Measurements from ENCODE around the gene HELLS. TPM values are rescaled to one million over a fixed set of nuclear protein-coding genes. Genes with fewer than 3 reads are reported as not detected.
"Not testable (repeated sequence)": the region's sequence is repeated elsewhere in the genome, so short reads cannot be mapped to it uniquely, and the experiment has no call there.

HELLS gene
- total RNA-seq, 1 donor from 2014 or later: 27.3 TPM

GRCh38 chr10:94546901-94547185 is 1.3 kb downstream of the HELLS start:
- Mint-ChIP-seq H3K36me3 (ENCODE audit: low read depth) (peaks cover 12% of the 10 kb centered on the region), H3K27me3 (peaks cover 2% of the 10 kb centered on the region), H3K27ac (no peak overlapping the region), H3K9me3 (no peaks in the 10 kb centered on the region), H3K4me3 (peak overlapping the region; percentile 99), H3K4me1 (peaks cover 23% of the 10 kb centered on the region)
- POLR2A ChIA-PET: no interaction called here
- intact Hi-C loops (cut with micrococcal nuclease): loop anchor here (2.0 to 10.0 kb wide), 2 partner anchors 844 to 1052 kb away; partner anchors contain the start of genes CEP55 and FRA10AC1
- DNase-seq: no peak
- ATAC-seq (ENCODE audit: low read depth): no peak
- CTCF ChIA-PET: no interaction called here
- no peak for TF ChIP-seq CTCF (IDR thresholded peaks at IDR 0.05)

- CTCF ChIA-PET: no interaction called here
These were observed 3.6 kb downstream of the HELLS start for GRCh38 chr10:94549221-94549620.

GRCh38 chr10:94567714-94568307 is 22.2 kb downstream of the HELLS start:
- CTCF ChIA-PET; H3K9me3 Mint-ChIP-seq; H3K4me1 Mint-ChIP-seq; ATAC-seq (ENCODE audit: low read depth); H3K4me3 Mint-ChIP-seq; DNase-seq; H3K27me3 Mint-ChIP-seq; H3K27ac Mint-ChIP-seq; intact Hi-C loops (cut with micrococcal nuclease): not testable (repeated sequence)
- POLR2A ChIA-PET: interaction anchor here (0.6 kb wide), 1 partner anchor 26 kb away, joined by 3 read pairs; no protein-coding TSS in a partner anchor
- H3K36me3 Mint-ChIP-seq (ENCODE audit: low read depth): peaks cover 33% of the 10 kb centered on the region

More at GRCh38 chr10:94549221-94549620, 3.6 kb downstream of the HELLS start:
- no peak overlapping the region for H3K27ac Mint-ChIP-seq
- H3K36me3 Mint-ChIP-seq (ENCODE audit: low read depth): peaks cover 12% of the 10 kb centered on the region
- DNase-seq: no peak
- POLR2A ChIA-PET: no interaction called here
- H3K27me3 Mint-ChIP-seq: no peaks in the 10 kb centered on the region
- H3K4me1 Mint-ChIP-seq: peaks cover 23% of the 10 kb centered on the region
- intact Hi-C loops (cut with micrococcal nuclease): loop anchor here (10.0 kb wide), 1 partner anchor 1054 kb away; the partner anchor contains the start of gene CEP55
- ATAC-seq (ENCODE audit: low read depth): no peak
- H3K9me3 Mint-ChIP-seq: no peaks in the 10 kb centered on the region
- no peak overlapping the region for H3K4me3 Mint-ChIP-seq
- TF ChIP-seq CTCF (IDR thresholded peaks at IDR 0.05): no peak

- peaks cover 29% of the 10 kb centered on the region for H3K36me3 Mint-ChIP-seq (ENCODE audit: low read depth)
- no peaks in the 10 kb centered on the region for H3K4me1 Mint-ChIP-seq
- H3K27ac Mint-ChIP-seq: no peak overlapping the region
- no peak for DNase-seq
- no peak overlapping the region for H3K4me3 Mint-ChIP-seq
- ATAC-seq (ENCODE audit: low read depth): no peak
- intact Hi-C loops (cut with micrococcal nuclease): no loop called here
- no peaks in the 10 kb centered on the region for H3K9me3 Mint-ChIP-seq
- ChIA-PET POLR2A (no interaction called here), CTCF (no interaction called here)
- TF ChIP-seq CTCF (IDR thresholded peaks at IDR 0.05): no peak
- H3K27me3 Mint-ChIP-seq: no peaks in the 10 kb centered on the region
These were observed 25.5 kb downstream of the HELLS start for GRCh38 chr10:94571081-94571480.

- POLR2A ChIA-PET: no interaction called here
- no peak for TF ChIP-seq CTCF (IDR thresholded peaks at IDR 0.05)
- CTCF ChIA-PET: no interaction called here
- Mint-ChIP-seq H3K27me3 (no peaks in the 10 kb centered on the region), H3K4me1 (no peaks in the 10 kb centered on the region), H3K27ac (no peak overlapping the region), H3K36me3 (ENCODE audit: low read depth) (peaks cover 26% of the 10 kb centered on the region), H3K4me3 (no peak overlapping the region), H3K9me3 (no peaks in the 10 kb centered on the region)
- ATAC-seq (ENCODE audit: low read depth) (no peak), DNase-seq (no peak)
- intact Hi-C loops (cut with micrococcal nuclease): no loop called here
These were observed 25.9 kb downstream of the HELLS start for GRCh38 chr10:94571528-94571927.

- Mint-ChIP-seq H3K27ac (no peak overlapping the region), H3K27me3 (no peaks in the 10 kb centered on the region), H3K4me1 (no peaks in the 10 kb centered on the region), H3K9me3 (no peaks in the 10 kb centered on the region), H3K36me3 (ENCODE audit: low read depth) (peaks cover 9% of the 10 kb centered on the region), H3K4me3 (no peak overlapping the region)
- DNase-seq: no peak
- intact Hi-C loops (cut with micrococcal nuclease): no loop called here
- ChIA-PET CTCF (no interaction called here), POLR2A (interaction anchor here (0.5 kb wide), 1 partner anchor 15 kb away, joined by 9 read pairs; no protein-coding TSS in a partner anchor)
- ATAC-seq (ENCODE audit: low read depth): no peak
- no peak for TF ChIP-seq CTCF (IDR thresholded peaks at IDR 0.05)
These were observed 33.2 kb downstream of the HELLS start for GRCh38 chr10:94578790-94579189.

All from activated B cell treated with CpG ODN at 0.5 μM for 24 hours (primary cell).